Endometrium (tissue), 2 donors: ENCODE data around the gene PRR30.
"Not testable (repeated sequence)": the region's sequence is repeated elsewhere in the genome, so short reads cannot be mapped to it uniquely, and the experiment has no call there.

Experiments used
- FAIRE-seq: peaks from 2 replicates; lab custom pipeline; 2012; peaks lifted over from hg19 to GRCh38; lab: Jason Lieb, UNC
- donor health status: control.
- donor health status: control.

The PRR30 gene

DNA sequence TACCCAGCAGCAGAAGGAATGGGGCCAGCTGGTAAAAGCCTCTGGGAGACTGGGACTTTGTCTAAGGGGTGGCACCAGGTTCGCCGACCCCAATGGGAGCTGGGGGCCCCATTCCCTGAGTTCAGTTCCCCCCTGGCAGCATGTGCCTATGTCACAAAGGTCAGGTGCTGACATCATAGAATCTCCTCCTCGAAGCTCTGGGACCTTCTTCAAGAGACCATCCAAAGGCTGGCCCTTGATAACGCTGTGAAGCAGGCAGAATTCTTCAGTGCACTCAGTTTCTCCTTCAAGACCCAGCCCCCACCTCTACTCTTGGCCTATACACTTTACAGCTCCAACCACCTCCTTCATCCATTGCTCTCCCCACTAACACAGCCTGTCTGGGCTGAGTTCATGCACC, at the start of gene PRR30:
TSS of gene PRR30 (minus strand) at position 101 of the 400 bp plus-strand sequence. CDS start 1,081 bp downstream, outside the sequence.
- no peak for FAIRE-seq

DNA sequence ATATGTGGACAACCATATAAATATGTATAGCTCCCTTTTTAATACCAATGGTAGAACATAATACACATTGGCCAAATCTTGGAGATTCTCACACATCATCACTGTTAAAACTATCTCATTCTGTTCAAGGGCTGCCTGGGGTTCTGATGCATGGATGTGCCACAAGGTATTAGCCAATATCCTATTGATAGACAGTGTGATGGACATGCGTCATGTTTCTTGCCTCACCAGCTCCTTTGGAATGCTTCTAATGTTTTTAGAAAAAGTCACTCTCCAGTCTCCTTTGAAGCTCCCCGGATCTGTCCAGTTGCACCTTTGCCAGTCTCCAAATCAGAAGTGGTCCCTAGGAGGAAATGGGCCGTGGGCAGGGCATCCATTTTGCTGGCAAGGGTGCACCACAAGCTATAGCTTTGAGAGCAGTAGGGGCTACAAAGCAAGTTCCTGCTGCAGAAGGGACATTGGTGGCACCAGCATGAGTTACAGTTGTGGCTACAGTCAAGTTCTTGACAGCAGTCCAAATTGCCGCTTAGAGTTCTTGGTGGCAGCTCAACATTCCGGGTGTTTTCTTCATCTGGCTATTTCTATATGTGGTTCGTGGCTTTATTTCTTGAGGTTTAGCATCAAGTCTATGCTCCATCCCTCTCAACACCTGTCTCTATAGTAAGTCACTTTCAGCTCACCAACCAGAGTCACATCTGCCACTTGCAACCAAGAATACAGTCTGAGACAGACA, 47.6 kb upstream of the PRR30 start:
- no peak for FAIRE-seq

DNA sequence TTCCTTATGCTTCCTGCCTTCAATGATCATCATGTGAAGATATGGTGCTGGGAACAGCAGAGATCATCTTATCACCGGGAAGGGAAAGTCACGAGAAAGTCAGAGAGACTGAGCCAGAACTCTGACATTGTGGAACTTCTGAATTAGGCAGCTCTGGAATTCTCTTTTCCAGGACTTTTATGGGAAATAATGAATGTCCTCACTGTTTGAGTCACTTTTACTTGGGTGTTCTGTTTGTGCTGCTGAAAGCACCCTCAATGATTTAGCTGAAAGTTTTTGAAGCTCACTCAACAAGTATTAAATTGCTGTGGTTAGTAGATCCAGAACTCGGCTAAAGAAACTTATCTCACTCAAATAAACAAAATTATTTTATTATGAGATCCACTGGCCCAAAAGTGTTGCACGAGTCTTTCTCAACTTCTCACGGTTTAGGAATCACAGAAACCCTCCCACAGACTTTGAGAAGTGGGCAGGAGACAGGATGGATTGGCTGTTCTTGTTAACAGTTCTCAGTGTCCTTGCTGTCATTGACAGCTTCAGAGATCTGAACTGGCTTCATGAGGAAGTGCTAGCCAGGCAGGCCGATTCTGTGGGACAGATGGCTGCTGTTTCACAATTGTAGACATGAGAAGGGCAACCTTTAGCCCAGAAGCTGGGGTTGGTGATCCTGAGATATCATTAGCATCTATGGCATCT, 46.3 kb upstream of the PRR30 start:
- no peak for FAIRE-seq

DNA sequence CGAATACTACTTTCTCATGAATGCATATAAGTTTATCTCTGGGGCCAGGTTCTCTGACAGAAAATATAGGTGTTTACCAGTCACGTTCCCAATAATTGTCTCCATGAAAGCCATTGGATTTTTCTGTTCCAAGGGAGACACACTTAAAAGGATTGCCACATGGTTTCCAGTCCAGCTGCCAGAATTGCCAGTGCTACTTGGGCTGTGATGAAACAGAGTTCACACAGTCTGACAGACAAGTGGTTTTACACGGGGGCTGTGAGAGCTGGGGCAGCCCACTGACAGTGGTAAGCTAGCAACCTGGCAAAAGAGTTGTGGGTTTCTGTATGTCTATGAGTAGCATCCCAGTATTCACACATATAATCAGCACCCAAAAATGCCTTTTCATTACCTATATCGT, 44.9 kb upstream of the PRR30 start:
- FAIRE-seq, result no peak

DNA sequence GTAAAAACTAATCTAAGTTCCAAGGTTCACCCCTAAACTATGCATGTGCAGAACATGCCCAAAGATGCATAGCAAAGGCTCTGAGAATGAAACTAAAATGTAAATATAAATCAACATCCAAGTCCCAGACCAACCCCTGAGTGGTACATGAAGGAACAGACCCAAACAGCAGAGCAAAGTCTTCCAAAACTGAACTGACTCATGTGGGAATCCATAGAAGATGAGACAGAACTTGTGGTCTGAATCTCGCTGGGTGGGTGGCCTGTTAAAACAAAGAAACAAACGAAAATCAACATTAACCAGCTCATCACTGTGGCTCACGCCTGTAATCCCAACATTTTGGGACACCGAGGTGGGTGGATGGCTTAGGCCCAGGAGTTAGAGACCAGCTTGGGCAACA, 43.1 kb upstream of the PRR30 start:
- no peak for FAIRE-seq

DNA sequence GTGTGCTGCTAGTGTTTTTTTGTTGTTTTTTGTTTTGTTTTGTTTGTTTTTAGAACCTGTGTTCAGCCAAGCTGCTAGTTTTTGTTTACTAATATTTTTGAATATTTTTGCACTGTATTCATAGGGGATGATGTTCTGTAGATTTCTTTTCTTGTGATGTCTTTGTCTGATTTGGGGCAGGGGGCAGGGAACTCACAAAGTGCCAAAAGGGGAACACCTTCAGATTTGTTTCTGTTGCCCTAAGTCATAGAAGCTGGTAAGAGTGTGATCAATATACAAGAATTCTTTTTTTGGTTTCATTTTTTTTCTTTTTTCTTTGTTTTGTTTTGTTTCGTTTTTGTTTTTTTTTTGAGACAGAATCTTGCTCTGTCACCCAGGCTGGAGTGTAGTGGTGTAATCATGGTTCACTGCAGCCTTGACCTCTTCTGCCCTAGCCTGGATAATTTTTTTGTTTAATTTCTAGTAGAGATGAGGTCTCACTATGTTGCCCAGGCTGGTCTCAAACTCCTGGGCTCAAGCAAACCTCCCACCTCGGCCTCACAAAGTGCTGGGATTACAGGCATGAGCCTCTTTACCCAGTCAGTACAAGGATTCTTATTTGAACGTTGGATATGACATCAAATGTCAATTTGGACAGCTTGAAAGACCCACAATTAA, 40.3 kb upstream of the PRR30 start:
- FAIRE-seq, result no peak

DNA sequence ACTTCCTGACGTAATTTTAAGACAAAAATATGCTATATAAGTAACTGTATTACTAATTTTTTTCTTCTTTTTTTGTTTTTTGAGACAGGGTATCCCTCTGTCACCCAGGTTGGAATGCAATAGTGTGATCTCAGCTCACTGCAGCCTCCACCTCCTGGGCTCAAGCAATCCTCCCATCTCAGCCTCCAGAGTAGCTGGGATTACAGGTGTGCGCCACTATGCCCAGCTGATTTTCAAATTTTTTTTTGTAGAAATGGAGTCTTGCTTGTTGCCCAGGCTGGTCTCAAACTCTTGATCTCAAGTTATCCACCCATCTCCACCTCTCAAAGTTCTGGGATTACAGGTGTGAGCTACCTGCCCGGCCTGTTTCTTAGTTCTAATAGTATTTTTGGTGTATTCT, 39.3 kb upstream of the PRR30 start:
- no peak for FAIRE-seq

DNA sequence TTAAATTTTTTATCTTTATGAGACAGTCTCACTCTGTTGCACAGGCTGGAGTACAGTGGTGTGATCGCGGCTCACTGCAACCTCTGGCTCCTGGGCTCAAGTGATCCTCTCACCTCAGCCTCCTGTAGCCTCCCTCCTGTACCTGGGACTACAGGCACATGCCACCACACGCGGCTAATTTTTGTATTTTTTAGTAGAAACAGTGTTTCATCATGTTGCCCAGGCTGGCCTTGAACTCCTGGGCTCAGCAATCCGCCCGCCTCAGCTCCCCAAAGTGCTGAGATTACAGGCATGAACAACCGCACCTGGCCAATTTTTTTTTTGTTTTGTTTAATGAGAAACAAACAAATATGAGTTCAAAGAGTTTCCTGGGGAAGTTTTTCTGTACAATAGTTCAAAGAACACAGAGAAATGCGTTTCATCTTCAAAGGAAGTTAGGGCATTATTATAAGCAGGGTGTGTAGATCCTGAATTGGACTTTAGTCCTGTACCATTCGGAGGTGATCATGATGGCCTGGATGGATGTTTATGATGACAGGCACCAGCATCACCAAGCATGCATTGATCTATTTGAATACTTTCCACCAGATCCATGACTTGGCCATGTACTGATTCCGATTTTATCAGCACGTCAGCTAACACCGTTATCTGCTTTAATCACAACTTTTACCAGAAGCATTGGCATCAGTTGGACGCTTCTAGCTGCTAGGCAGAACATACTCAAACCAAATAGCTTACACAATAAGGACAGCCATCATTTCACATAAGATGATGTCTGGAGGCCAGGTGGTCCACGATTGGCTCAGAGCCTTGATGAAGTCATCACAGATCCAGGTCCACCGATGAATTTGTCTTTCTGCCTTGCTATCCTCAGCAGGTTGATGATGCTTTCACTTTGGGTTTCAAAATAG, 38.5 kb upstream of the PRR30 start:
- no peak for FAIRE-seq

DNA sequence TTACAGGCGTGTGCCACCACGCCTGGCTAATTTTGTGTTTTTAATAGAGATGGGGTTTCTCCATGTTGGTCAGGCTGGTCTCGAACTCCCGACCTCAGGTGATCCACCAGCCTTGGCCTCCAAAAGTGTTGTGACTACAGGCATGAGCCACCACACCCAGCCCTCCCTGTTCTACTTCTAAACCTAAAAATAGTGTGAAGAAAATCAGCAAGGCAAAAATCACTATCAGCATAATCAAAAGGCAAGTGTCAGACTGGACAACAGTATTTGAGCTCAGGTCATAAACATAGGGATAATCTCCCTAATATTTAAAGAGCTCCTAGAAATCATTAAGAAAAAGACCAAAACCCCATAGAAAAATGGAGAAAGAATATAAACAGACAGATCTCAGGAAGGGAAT, 36.6 kb upstream of the PRR30 start:
- FAIRE-seq, result not testable (repeated sequence)

DNA sequence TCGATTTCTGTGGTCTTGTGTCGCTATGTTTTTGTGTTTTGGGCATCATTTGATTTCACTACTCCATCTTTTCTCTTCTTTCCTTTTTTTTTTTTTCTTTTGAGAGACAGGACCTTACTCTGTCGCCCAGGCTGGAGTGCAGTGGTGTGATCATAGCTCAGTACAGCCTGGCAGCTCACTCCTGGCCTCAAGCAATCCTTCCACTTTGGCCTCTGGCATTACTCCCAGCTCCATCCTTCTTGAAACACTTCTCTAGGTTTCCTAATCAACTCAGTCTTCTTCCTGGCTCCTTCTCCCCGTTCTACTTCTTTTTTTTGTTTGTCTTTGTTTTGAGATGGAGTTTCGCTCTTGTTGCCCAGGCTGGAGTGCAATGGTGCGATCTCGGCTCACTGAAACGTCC, 36.1 kb upstream of the PRR30 start:
- no peak for FAIRE-seq

DNA sequence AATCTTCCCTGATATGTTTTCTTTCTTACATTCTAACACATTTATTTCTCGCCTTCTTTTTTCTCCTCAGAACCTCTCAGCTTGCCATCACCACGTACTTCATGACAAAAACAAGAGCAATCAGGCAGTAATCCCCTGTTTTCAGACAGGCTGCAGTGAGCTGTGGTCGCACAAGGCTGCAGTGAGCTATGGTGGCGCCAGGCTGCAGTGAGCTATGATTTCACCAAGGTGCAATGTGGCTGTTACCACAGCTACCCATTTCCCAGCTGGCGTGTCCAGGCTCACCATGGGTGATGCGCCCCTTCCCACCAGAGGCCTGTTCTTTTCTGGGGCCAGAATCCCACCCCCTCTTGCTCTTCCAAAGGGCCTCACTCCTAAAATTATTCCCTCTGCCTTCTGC, 35.4 kb upstream of the PRR30 start:
- no peak for FAIRE-seq

DNA sequence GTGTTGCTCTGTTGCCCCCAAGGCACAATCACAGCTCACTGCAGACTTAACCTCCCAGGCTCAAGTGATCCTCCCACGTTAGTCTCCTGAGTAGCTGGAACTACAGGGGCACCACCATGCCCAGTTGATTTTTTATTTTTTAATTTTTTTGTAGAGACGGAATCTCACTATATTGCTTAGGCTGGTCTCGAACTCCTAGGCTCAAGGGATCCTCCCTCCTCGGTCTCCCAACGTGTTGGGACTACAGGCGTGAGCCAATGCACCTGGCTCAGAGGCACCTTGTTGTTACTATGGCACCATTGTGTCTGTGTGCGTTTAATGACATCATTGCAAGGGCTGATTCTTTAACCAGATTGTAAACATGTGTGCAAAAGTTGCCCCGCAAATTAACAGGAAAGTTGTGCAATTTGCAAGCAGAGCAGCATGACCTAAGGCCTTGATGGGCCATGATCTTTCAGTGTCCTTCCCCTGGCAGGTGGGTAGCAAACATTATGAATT, 32.2 kb upstream of the PRR30 start:
- no peak for FAIRE-seq

DNA sequence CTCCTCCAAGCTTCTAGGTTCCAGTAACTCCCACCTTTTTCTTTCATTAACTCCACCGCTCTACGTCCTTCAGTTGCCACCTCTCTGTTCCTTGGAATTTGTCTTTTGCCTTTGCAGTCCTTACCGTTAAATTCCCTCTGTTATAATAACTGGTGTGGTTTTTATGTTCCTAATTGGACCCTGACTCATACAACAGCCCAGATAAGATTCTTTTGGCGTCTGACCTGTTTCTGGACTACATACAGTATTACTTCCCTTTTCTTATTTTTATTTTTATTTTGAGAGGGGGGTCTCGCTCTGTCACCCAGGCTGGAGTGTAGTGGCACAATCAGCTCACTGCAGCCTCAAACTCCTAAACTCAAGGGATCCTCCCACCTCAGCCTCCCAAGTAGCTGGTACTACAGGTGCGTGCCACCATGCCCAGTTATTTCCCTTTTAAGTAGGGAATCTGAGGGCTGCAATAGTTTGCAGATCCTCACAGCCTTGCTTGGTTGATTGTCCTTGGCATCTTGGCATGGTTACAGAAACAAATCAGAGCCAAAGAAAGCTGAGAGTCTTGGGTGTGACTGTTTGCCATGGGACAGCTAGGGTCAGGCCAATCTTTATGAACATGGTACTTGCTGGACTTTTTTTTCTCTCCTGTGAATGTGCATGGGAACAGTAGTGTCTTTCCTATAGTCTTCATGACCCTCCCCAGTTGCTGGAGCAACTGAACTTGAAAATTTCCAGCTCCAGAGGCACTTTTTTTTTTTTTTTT, 31.5 kb upstream of the PRR30 start:
- no peak for FAIRE-seq

DNA sequence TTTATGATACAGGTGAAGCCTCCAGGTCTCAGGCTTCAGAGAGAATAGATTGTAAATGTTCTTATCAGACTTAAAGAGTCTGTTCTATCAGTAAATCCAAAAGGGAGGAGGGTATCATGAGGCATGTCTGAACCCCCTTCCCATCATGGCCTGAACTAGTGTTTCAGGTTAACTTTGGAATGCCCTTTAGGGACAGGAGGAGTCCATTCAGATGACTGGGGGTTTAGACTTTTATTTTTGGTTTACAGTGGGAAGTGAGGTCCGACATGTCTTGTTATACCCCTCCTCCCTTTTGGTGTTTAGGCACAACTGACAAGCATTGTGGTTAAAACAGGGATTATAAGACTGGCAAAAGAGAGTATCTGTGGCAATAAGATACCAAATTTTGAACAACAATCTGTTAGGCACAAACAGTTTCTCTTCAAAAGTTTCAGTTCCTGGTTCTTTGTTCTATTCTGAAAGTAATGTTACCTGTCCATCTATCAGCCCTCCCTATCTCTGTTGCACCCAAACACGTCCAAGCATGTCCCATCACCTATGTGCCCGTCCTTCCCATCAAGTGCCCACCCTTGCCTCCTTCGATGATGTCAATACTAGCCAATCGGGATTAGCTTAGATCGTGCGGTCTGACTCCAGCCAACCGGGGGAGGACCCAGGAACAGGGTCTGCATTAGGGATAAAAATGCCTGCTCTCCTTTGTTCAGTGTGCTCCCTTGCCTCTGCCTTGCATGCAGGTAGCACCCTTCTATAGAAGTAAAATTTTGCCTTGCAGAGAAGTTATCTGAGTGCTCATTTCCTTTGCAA, 26.0 kb upstream of the PRR30 start:
- no peak for FAIRE-seq

DNA sequence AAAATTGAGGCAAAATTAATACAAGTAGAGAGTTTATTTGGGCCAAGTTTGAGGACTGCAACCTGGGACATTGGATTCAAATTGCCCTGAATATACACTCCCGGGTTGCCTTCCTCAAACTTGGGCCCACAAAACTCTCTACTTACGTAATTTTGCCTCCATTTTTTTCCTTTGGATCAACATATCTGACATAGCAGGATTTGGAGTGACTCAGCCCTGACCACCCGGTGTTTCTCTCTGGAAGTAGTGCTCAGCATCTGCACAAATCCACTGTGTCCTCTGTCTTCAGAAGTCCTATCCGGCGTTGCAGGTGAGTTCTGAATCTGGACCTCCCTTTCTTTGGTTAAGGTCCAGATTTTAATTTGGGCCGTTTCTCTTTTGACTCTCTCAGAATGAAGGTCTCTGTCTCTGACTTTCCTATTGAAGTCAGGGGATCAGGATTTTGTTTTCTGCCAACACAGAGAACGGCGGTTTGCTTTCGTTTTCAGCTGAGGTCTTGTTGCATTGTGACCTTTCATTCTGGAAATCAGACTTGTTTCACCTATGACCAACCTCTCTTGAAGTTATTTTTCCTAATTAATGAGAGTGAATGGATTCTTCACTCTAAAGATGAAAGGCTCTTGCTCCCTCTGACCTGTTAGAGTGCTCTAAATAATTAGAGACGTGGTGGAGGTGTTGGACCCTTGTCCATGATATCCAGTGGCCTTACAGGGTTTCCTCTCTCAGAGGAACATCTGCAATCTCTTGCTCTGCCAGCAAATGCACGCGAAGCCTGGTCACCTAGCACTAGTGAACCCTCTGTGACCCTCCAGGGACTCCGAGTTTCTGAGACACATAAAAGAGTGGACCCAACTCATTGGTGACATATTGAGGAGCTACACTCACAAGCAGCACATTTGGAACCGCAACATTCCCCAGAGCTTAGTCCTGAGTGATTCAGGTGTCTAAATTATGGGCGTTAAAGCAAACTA, 23.2 kb upstream of the PRR30 start:
- no peak for FAIRE-seq

DNA sequence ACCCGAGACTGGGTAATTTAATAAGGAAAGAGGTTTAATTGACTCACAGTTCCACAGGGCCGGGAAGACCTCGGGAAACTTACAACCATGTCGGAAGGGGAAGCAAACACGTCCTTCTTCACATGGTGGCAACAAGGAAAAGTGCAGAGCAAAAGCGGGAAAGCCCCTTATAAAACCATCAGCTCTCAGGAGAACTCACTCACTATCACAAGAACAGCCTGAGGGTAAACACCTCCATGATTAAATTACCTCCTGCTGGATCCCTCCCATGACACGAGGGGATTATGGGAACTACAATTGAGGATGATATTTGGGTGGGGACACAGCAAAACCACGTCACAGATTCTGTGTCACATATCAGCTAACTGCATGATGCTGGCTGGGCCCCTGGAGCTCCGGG, 21.0 kb upstream of the PRR30 start:
- no peak for FAIRE-seq

DNA sequence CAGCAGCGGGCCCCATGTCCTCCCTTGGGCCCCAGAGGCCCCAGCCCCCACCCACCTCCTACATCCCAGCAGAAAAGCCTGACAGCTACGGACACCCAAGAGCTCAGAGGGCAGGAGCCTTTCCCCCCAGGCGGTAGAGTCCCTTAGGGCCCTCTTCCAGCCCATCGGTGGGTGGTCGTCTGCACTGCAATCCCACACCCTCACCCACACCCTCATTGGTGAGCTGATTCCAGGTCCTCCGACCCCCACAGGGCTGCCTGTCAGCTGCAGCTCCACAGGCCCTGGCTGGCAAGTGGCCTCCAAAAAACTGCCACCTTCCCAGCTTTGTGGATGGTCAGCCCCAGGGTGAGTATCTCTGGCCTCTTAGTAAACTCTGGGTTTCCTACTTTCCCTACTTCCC, 20.1 kb upstream of the PRR30 start:
- FAIRE-seq, result no peak

DNA sequence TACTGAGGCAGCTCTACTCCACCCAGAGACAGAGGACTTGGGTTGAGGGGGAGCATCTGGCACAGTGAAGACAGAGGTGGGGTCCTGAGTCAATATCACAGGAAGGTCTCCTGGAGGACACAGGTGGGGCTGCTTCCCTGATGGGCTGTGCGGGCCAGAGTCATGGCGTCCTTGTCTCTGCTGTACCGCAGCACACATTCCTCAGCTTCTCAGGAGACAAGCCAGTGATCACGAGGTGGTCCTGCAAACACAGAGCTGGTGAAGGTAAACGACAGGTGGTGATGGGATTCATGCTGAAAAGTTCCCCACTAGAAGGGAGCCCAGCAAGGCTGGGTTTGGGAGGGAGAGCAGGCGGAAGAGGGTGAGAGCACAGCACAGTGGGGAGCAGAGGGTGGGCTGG, 19.3 kb upstream of the PRR30 start:
- no peak for FAIRE-seq

DNA sequence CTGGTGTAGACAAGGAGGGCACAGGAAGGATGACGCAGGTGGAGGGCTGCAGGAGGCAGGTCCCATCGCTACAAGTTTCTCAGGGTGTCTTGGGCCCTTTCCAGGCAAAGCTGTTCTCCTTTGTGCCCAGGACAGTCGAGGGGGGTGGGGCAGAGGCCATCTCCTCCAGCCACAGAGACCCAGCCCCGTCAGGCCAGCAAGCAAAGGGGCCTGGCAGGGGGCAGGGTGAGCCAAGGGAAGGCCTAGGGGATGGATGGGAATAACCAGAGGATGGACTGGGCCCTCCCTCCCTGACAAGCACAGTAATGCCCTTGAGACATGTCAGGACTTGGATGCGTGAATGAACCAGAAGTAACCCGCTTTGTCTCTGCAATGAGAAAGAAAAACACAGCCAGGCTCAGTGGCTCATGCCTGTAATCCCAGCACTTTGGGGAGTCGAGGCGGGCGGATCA, 15.9 kb upstream of the PRR30 start:
- no peak for FAIRE-seq
